ENCODE data around the gene LAMTOR4. TPM values are rescaled to one million over a fixed set of nuclear protein-coding genes. Genes with fewer than 3 reads are reported as not detected.
"Not testable (repeated sequence)": the region's sequence is repeated elsewhere in the genome, so short reads cannot be mapped to it uniquely, and the experiment has no call there.

Gene LAMTOR4
- total RNA-seq, 1 experiment from 2014 or later, result 81.9 TPM

GRCh38 chr7:100192969-100193368 is 44.3 kb downstream of the LAMTOR4 start:
- no peak for DNase-seq (ENCODE audit: extremely low read depth, low read depth)

GRCh38 chr7:100195222-100195621 is 46.5 kb downstream of the LAMTOR4 start:
- no peak for DNase-seq (ENCODE audit: extremely low read depth, low read depth)

- not testable (repeated sequence) for DNase-seq (ENCODE audit: extremely low read depth, low read depth)
Measured at GRCh38 chr7:100195901-100196322, 47.2 kb downstream of the LAMTOR4 start.

- no peak for DNase-seq (ENCODE audit: extremely low read depth, low read depth)
Measured at GRCh38 chr7:100198266-100198665, 49.5 kb downstream of the LAMTOR4 start.

- DNase-seq (ENCODE audit: extremely low read depth, low read depth), result no peak
Measured at GRCh38 chr7:100200693-100201092, 52.0 kb downstream of the LAMTOR4 start.

Other genes with a start within 250 kb of the LAMTOR4 start
- 31.3 and 39.0 TPM in 2 replicates for gene TRIM4, start 229.4 kb upstream of the LAMTOR4 start, total RNA-seq (2014; rRNA removed; shearing (Covaris generic))
- not detected in 2 replicates for gene GJC3, start 219.3 kb upstream of the LAMTOR4 start, total RNA-seq (2014; rRNA removed; shearing (Covaris generic))
- gene AZGP1, start 172.9 kb upstream of the LAMTOR4 start, total RNA-seq (2014; rRNA removed; shearing (Covaris generic)), result not detected in 2 replicates
- 16.1 and 19.9 TPM in 2 replicates for gene ZKSCAN1, start 133.3 kb upstream of the LAMTOR4 start, total RNA-seq (2014; rRNA removed; shearing (Covaris generic))
- gene ZSCAN21, start 99.1 kb upstream of the LAMTOR4 start, total RNA-seq (2014; rRNA removed; shearing (Covaris generic)), result 12.6 and 13.5 TPM in 2 replicates
- 29.1 and 30.5 TPM in 2 replicates for gene ZNF3, start 67.2 kb upstream of the LAMTOR4 start, total RNA-seq (2014; rRNA removed; shearing (Covaris generic))
- 59.3 and 73.8 TPM in 2 replicates for gene COPS6, start 59.9 kb upstream of the LAMTOR4 start, total RNA-seq (2014; rRNA removed; shearing (Covaris generic))
- 88.4 and 91.0 TPM in 2 replicates for gene MCM7, start 47.5 kb upstream of the LAMTOR4 start, total RNA-seq (2014; rRNA removed; shearing (Covaris generic))
- 15.8 and 18.1 TPM in 2 replicates for gene AP4M1, start 47.3 kb upstream of the LAMTOR4 start, total RNA-seq (2014; rRNA removed; shearing (Covaris generic))
- gene TAF6, start 29.6 kb upstream of the LAMTOR4 start, total RNA-seq (2014; rRNA removed; shearing (Covaris generic)), result 41.0 and 42.7 TPM in 2 replicates
- 4.7 and 6.9 TPM in 2 replicates for gene CNPY4, start 29.3 kb upstream of the LAMTOR4 start, total RNA-seq (2014; rRNA removed; shearing (Covaris generic))
- 0.69 and 0.89 TPM in 2 replicates for gene MBLAC1, start 22.0 kb upstream of the LAMTOR4 start, total RNA-seq (2014; rRNA removed; shearing (Covaris generic))
- 5.7 and 10.2 TPM in 2 replicates for gene TRAPPC14, start 9.8 kb downstream of the LAMTOR4 start, total RNA-seq (2014; rRNA removed; shearing (Covaris generic))
- gene GAL3ST4, start 19.7 kb downstream of the LAMTOR4 start, total RNA-seq (2014; rRNA removed; shearing (Covaris generic)), result 0.12 and 0.55 TPM in 2 replicates
- 2.9 and 3.7 TPM in 2 replicates for gene GPC2, start 28.5 kb downstream of the LAMTOR4 start, total RNA-seq (2014; rRNA removed; shearing (Covaris generic))
- 0.05 TPM in 1 of 2 replicates, not detected in the other for gene STAG3, start 29.0 kb downstream of the LAMTOR4 start, total RNA-seq (2014; rRNA removed; shearing (Covaris generic))
- gene PVRIG, start 71.0 kb downstream of the LAMTOR4 start, total RNA-seq (2014; rRNA removed; shearing (Covaris generic)), result not detected in 2 replicates
- gene SPDYE3, start 158.8 kb downstream of the LAMTOR4 start, total RNA-seq (2014; rRNA removed; shearing (Covaris generic)), result not detected in 2 replicates
- gene PILRB, start 209.2 kb downstream of the LAMTOR4 start, total RNA-seq (2014; rRNA removed; shearing (Covaris generic)), result 19.9 and 22.5 TPM in 2 replicates
- gene PILRA, start 224.6 kb downstream of the LAMTOR4 start, total RNA-seq (2014; rRNA removed; shearing (Covaris generic)), result 0.40 and 0.57 TPM in 2 replicates